ENCODE measurements around the gene CHD8.

Gene CHD8

GRCh38 chr14:21436567-21437062 is 19.3 kb downstream of the CHD8 start:
- H3K9me3 ChIP-seq (replicated peaks; ENCODE audit: insufficient read depth, low read length): no peaks in the 10 kb centered on the region
- H3K9me2 ChIP-seq (replicated peaks; ENCODE audit: insufficient read depth, low read length): no peaks in the 10 kb centered on the region
- no peak for DNase-seq
- peak overlapping the region; percentile 64 for H3K9ac ChIP-seq (ENCODE audit: low read length)
- H2AFZ ChIP-seq (ENCODE audit: low read length): peak overlapping the region; percentile 35; the same call in 1 of the 2 replicates
- TF ChIP-seq CTCF (IDR thresholded peaks at IDR 0.05; ENCODE audit: low read length): no peak
- no peak for TF ChIP-seq EZH2 (optimal IDR thresholded peaks at IDR 0.05; ENCODE audit: low read depth, low read length)
- TF ChIP-seq EZH2phosphoT487 (IDR thresholded peaks at IDR 0.05; ENCODE audit: low read length): no peak
- peak overlapping the region; percentile 72 for H3K4me2 ChIP-seq (ENCODE audit: low read depth, low read length)
- no peak overlapping the region for H3K27ac ChIP-seq (ENCODE audit: low read length)
- no peaks in the 10 kb centered on the region for H3K36me3 ChIP-seq (replicated peaks; ENCODE audit: insufficient read depth, low read length)
- H3K4me3 ChIP-seq (ENCODE audit: low read length): peak overlapping the region; percentile 72
- H3K27me3 ChIP-seq (replicated peaks; ENCODE audit: insufficient read depth, low read length): no peaks in the 10 kb centered on the region
- 0 out of 2 replicates have a peak, but pooled peaks cover 5% of the 10 kb centered on the region for H3K4me1 ChIP-seq (ENCODE audit: low read length)
- H4K20me1 ChIP-seq (ENCODE audit: insufficient read depth, low read length): no peaks in the 10 kb centered on the region
- H3F3A ChIP-seq (ENCODE audit: insufficient read depth, low read length): no peaks in the 10 kb centered on the region
- H3K79me2 ChIP-seq (ENCODE audit: low read length): peaks cover 73% of the 10 kb centered on the region

GRCh38 chr14:21431126-21431525 is 24.8 kb downstream of the CHD8 start:
- Histone ChIP-seq H3K9me3 (replicated peaks; ENCODE audit: insufficient read depth, low read length) (no peaks in the 10 kb centered on the region), H3K27ac (ENCODE audit: low read length) (no peak overlapping the region), H3K79me2 (ENCODE audit: low read length) (peaks cover 40% of the 10 kb centered on the region)

GRCh38 chr14:21428930-21429329 is 27.0 kb downstream of the CHD8 start:
- Histone ChIP-seq H4K20me1 (ENCODE audit: insufficient read depth, low read length) (no peaks in the 10 kb centered on the region), H3K9me3 (replicated peaks; ENCODE audit: insufficient read depth, low read length) (no peaks in the 10 kb centered on the region), H3K27me3 (replicated peaks; ENCODE audit: insufficient read depth, low read length) (no peaks in the 10 kb centered on the region), H3K4me1 (ENCODE audit: low read length) (no peaks in the 10 kb centered on the region), H3K36me3 (replicated peaks; ENCODE audit: insufficient read depth, low read length) (peaks cover 2% of the 10 kb centered on the region; the same call in 1 of the 2 replicates), H3K27ac (ENCODE audit: low read length) (no peak overlapping the region), H3K9me2 (replicated peaks; ENCODE audit: insufficient read depth, low read length) (no peaks in the 10 kb centered on the region), H3K4me2 (ENCODE audit: low read depth, low read length) (no peak overlapping the region), H3K79me2 (ENCODE audit: low read length) (peaks cover 19% of the 10 kb centered on the region), H3K4me3 (ENCODE audit: low read length) (no peak overlapping the region), H3K9ac (ENCODE audit: low read length) (no peak overlapping the region), H2AFZ (ENCODE audit: low read length) (no peak overlapping the region), H3F3A (ENCODE audit: insufficient read depth, low read length) (no peaks in the 10 kb centered on the region)
- no peak for TF ChIP-seq EZH2 (optimal IDR thresholded peaks at IDR 0.05; ENCODE audit: low read depth, low read length)
- no peak for TF ChIP-seq EZH2phosphoT487 (IDR thresholded peaks at IDR 0.05; ENCODE audit: low read length)
- TF ChIP-seq CTCF (IDR thresholded peaks at IDR 0.05; ENCODE audit: low read length): no peak
- no peak for DNase-seq

More at GRCh38 chr14:21431126-21431525, 24.8 kb downstream of the CHD8 start:
- no peaks in the 10 kb centered on the region for H4K20me1 ChIP-seq (ENCODE audit: insufficient read depth, low read length)
- no peak overlapping the region for H3K4me2 ChIP-seq (ENCODE audit: low read depth, low read length)
- H2AFZ ChIP-seq (ENCODE audit: low read length): no peak overlapping the region
- TF ChIP-seq EZH2 (optimal IDR thresholded peaks at IDR 0.05; ENCODE audit: low read depth, low read length) (no peak), EZH2phosphoT487 (IDR thresholded peaks at IDR 0.05; ENCODE audit: low read length) (no peak), CTCF (IDR thresholded peaks at IDR 0.05; ENCODE audit: low read length) (no peak)
- 0 out of 2 replicates have a peak, but pooled peaks cover 2% of the 10 kb centered on the region for H3K36me3 ChIP-seq (replicated peaks; ENCODE audit: insufficient read depth, low read length)
- H3K9me2 ChIP-seq (replicated peaks; ENCODE audit: insufficient read depth, low read length): no peaks in the 10 kb centered on the region
- H3K4me3 ChIP-seq (ENCODE audit: low read length): no peak overlapping the region
- H3K9ac ChIP-seq (ENCODE audit: low read length): no peak overlapping the region
- no peaks in the 10 kb centered on the region for H3K27me3 ChIP-seq (replicated peaks; ENCODE audit: insufficient read depth, low read length)
- DNase-seq: no peak
- 0 out of 2 replicates have a peak, but pooled peaks cover 2% of the 10 kb centered on the region for H3K4me1 ChIP-seq (ENCODE audit: low read length)
- H3F3A ChIP-seq (ENCODE audit: insufficient read depth, low read length): no peaks in the 10 kb centered on the region

Measured in MM.1S (cell line).